Vagina (tissue), 2 donors: ENCODE results near the gene ST6GALNAC3.

Experiments
- CTCF ChIP-seq, 3 experiments: fragments of 450-650 bp in 2 of 3; fragments of 200-600 bp in 1 of 3; sonication (generic) in 1 of 3; IDR thresholded peaks; one replicate each; pipeline ENCODE4 v1.5.1; 2017 to 2019; ENCODE audit warnings: antibody characterized with exemption in 3 of 3, mild to moderate bottlenecking in 2 of 3, moderate library complexity in 2 of 3
- POLR2AphosphoS5 ChIP-seq, 2 donors: sonication (generic); formaldehyde crosslinking; IDR thresholded peaks; one replicate each; pipeline ENCODE4 v1.9.0; 2017; ENCODE audit warnings: antibody characterized with exemption in 2 of 2, mild to moderate bottlenecking in 2 of 2, low read depth in 1 of 2; ENCODE audit not compliant: insufficient read depth in 1 of 2

GRCh38 chr1:76209238-76209637, 134.7 kb downstream of the ST6GALNAC3 start:
- TF ChIP-seq POLR2AphosphoS5 (IDR thresholded peaks at IDR 0.05; ENCODE audit: insufficient read depth in 1 of 2, low read depth in 1 of 2) (no peak), CTCF (IDR thresholded peaks at IDR 0.05) (no peak)
